ENCODE measurements around the gene TCFL5.

TCFL5 gene

DNA sequence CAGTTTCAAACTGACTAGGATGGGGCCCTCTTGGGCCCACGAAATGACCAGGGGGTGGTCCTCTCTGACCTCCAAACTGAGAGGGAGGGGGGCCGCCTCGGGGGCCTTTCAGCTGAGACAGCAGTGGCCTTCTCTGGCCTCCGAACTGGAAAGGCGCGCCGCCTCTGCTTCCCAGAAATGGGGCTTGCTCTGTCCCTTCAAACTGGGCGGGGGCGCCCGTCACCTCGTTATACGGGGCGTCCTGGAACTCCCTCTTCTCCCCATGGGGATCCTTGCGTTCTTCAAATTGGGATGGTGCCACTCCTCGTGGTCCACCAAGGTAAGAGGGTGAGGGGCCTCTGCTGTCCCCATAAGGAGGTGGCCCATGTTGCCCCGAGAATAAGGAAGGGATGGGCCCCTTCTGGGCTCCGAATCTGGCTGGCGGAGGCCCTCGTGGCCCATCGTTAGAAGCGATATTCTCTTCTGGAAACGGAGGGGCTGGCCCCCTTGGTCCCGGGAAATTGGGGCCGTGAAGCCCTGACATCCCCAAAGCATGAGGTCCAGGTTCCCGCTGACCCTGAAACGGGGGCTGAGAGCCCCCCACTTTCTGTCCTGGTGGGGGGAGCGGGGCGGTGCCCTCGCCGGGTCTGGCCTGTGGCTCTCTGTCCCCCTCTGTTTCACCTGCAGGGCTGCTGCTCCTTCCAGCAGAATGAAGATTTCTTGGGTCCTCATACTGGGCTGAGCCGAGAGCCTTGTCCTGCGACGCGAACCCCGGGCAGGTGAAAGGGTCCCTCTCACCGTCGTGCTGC is 18.7 kb upstream of the TCFL5 start:
- no peak for DNase-seq (ENCODE audit: low read depth in 2 of 2)

DNA sequence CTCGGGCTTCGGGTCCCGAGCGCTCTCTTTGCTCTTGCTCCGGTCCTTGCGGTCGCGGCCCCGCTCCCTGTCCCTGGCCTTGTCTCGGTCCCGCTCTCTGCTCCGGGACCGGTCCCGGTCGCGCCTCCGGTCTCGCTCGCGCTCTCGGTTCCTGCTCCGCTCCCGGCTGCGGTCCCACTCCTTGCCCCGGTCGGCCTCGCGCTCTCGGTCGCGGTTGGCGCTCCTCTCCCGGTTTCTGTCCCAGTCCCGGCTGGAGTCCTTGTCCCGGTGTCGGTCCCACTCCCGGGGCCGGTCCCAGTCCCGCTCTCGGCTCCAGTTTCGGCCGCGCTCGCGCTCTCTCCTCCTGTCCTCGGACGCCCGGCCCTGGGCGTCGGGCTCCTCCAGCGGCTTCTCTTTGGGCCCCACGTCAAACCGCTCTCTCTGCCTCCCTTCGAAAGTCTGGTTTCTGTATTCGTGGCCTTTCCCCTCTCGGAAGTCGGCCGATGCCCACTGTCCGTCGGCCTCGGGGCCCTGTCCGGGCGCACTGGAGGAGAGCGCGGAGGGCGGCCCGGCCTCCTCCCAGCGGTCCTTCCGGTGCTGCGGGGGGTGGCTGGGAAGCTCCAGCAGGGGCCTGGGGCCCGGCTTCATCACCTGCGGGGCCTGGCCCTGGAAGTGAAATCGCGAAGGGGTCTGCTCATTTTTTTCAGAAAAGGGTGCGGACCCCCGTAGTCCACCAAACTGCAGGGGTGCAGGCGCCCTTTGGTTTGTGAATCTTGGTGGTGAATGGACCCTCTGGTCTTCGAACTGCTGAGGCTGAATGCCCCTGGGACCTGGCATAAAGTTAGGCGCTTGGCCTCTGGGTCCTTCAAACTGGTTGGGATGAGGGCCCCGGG is 17.9 kb upstream of the TCFL5 start:
- DNase-seq (ENCODE audit: low read depth in 2 of 2): no peak

DNA sequence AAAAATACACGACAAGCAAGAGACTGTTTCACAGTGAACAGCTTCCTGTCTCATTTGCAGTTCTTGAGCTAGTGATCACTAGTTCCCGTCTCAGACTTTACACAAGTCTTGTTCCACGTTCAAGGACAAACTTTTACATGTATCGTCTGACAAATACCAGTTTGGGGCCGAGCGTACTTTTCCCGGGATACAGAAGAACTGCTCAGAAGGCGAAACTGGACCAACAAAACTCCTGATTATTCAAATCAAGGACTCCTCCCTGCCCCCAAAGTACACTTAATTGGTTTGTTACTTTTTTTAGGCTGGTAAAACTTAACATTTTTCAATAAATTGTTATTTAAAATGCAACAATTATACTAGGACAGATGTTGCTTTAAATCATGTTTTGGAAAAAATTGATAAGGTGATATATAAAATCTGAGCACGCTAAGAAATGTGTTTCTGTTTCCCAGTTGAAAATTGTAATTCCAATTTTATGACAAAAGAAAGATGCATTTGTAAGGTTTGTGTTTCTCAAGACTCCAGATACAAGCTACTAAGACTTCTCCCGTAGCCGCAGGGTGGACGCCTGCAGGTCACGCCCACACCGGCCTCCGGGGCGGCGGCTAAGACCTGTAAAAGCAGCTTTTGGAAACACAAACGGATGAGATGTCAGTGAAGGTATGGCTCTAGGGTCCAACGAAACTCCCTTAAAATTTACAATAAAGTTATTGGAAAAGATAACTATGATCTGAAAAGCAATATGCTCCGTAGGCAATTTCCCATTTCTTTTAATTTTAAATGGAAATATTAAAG is 16.8 kb upstream of the TCFL5 start:
- DNase-seq (ENCODE audit: low read depth in 2 of 2): no peak

DNA sequence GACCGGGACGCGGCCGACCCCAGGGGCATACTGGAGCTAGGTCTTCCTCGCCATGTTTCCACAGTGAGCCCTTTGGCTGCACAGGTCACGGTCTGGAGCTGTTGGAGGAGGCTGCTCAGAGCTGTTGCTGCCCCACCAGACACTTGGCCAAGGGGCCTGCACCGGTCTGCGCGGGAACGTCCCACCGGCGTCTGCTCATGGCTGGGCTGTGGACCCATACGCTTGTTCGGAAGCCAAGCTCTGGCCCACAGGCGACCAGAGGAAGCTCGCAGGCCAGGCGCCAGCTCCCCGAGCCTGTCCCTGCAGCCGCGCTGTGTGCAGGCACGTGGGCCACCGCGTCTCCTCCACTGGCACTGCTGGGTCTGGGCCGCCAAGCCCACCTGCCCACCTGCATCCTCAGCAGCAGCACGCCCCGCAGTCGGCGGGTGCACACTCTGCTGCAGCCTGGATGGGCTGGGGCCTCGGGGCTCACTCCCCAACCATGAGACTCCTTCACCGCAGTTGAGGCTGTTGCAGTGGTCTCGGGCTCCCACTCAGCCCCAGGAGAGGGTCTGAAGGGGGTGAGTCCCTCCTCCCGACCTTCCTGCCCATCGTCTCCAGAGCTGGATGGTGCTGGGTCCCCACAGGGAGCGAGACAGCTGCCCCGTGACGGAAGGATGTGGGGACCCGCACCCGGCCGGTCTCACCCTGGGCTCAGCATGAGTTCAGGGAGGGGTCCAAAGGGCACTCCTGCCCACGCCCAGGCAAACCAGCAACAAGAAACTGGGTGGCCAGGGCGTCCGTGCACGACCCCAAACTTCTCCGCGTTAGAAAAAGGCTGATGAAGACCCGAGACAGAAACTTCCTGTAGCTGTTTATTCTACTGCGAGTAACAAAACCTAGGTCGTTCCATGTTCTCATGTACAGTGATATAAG is 15.5 kb upstream of the TCFL5 start:
- no peak for DNase-seq (ENCODE audit: low read depth in 2 of 2)

DNA sequence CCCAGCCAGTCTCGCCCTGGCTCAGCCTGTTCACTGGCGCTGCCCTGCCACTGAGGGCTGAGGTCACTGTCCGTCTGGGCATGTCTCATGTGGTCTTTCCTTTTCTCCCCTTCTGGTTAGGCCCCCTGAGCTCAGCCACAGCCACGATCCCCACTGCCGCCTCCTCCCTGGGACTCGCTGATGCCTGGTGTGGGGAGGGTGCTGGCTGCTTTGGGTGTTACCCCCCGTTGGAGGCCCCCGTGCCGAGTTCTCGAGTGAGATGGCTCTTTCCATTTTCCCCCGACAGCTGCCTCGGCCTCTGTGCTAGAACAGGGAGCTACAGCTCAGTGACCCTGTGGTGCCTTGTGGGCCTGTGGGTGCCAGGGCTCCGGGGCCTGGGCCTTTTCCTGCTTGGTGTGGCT is 14.9 kb upstream of the TCFL5 start:
- no peak for DNase-seq (ENCODE audit: low read depth in 2 of 2)

DNA sequence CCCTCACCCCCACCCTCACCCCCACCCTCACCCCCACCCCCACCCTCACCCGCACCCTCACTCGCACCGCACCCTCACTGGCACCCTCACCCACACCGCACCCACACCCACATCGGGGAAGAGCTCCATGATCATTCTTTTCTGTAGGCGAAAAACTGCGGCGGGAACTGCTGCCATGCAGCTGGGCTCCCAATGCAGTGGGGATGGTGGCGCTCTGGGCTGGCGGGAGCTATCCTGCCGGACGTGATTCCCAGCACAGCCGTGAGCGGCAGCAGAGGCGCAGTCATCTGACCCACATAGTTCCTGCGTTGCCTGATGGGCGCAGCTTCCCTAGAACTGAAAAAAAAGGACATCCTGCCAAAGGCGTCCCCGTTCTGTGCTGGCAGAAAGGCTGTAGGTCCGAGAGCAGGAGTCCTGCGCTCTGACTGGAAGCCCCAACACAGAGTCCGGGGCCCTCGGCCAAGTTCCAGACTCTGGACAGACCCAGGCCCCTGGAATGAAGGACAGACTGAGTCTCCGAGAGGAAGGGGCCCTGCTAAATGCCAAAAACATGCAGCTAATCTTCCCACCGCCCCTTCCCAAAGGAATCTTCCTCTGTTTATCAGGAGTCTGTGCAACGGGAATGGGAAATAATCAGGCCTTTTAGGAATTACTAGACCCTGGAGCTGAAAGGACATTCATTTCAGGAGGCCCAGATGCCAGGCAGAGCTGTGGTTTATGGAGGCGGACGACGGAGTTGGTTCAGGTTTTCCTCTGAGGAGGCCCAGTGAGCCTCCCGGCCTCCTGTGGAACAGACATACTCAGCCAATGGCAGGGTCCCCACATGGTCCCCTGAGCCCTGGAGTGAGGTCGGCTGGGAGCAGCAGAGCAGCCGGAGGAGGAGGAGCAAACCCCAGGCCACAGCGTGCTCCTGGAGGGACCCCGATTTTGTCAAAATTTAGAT is 14.1 kb upstream of the TCFL5 start:
- no peak for DNase-seq (ENCODE audit: low read depth in 2 of 2)

DNA sequence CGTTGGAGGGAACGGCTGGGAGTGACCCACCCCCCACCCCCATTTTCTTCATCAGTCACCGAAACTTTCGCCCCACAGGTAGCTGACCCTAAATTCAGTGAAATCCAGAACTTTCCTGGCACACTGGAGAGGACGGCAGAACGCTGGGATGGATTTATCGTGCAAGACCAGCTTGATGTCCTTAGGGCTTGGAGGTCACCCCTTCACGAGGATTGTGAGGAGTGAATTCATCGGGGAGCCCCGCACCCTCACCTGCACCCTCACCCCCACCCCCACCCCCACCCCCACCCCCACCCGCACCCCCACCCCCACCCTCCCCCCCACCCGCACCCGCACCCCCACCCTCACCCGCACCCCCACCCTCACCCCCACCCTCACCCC is 13.3 kb upstream of the TCFL5 start:
- DNase-seq (ENCODE audit: low read depth in 2 of 2): no peak

DNA sequence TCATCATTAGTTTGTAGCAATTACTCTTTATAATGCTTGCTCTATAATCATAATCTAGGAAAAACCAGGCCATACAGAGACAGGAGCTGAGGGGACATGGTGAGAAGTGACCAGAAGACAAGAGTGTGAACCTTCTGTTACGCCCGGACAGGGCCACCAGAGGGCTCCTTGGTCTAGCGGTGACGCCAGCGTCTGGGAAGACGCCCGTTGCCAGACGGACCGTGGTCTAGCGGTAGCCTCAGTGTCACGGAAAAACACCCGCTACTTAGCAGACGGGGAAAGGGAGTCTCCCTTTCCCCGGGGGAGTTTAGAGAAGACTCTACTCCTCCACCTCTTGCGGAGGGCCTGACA is 12.0 kb upstream of the TCFL5 start:
- peak in 1 of 2 donors; percentile 27 for DNase-seq (ENCODE audit: low read depth in 2 of 2)

DNA sequence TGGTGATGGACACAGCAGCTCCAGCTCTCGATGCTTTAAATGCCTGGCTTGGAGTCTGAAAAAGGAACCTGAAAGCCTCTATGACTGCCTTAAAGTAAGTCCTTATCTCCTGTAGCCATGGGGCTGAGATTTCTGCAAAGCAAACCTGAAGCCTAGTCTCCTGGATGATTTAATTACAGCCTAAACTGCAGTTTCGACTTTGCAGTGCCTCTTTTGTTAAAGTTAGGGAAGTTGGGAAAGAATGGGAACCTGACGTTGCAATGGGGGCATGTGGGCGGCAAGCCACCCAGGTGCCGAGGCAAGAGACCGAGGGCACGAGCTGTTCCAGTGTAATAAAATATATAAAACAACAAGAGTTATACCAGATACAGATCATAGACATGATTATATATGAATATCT is 11.7 kb upstream of the TCFL5 start:
- no peak for DNase-seq (ENCODE audit: low read depth in 2 of 2)

DNA sequence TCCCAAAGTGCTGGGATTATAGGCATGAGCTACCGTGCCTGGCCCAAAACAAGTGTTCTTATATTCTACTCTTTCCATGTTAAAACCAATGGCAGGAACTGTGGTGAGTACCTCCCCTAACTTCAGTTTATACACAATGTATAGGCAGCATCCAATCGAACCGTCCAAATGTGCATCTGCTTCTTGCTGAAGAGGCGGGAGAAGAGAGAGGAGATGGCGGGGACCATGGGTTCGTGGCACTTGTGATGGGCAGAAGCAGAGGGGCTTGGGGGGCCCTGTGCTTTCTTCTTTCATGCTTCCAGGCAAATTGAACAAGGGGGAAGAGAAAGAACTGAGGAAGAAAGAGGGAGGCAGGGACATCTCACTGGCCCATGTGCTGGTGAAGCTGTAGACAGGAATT is 11.2 kb upstream of the TCFL5 start:
- no peak for DNase-seq (ENCODE audit: low read depth in 2 of 2)

DNA sequence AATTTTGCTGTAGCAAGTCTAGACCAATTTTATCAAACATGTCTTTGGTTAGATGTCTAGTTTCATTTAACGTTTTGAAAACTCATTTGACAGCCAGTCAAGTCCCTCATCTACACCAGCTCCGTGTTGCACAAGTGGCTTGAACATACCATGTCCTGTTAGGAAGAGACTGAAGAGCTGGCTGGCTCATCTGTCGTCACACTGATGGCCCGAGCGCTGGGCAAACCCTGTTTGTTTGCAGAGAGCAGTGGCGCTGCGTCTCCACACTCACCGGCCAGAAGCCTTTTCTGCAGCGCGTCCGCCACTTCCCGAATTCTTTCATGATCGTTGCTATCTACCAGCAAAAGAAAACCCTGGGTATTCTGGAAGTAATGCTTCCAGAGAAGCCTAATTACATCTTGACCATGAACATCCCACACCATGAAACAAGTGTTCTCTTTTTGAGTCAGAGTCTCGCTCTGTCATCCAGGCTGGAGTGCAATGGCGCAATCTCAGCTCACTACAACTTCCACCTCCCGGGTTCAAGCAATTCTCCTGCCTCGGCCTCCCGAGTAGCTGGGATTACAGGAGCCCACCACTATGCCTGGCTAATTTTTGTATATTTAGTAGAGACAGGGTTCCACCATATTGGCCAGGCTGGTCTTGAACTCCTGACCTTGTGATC is 10.7 kb upstream of the TCFL5 start:
- no peak for DNase-seq (ENCODE audit: low read depth in 2 of 2)

DNA sequence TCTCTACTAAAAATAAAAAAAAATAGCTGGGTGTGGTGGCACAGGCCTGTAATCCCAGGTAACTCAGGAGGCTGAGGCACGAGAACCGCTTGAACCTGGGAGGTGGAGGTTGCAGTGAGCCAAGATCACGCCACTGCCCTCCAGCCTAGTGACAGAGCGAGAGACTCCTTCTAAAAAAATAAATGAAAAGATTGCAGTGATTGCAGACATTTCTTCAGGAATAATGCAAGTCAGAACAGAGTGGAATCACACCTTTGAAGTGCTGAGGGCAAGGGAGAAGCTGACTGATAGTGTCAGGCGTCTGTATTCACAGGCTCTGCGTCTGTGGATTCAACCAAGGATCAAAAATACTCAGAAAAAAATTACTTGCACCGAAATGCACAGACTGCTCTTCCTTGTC is 2.6 kb upstream of the TCFL5 start:
- DNase-seq (ENCODE audit: low read depth in 2 of 2): no peak

DNA sequence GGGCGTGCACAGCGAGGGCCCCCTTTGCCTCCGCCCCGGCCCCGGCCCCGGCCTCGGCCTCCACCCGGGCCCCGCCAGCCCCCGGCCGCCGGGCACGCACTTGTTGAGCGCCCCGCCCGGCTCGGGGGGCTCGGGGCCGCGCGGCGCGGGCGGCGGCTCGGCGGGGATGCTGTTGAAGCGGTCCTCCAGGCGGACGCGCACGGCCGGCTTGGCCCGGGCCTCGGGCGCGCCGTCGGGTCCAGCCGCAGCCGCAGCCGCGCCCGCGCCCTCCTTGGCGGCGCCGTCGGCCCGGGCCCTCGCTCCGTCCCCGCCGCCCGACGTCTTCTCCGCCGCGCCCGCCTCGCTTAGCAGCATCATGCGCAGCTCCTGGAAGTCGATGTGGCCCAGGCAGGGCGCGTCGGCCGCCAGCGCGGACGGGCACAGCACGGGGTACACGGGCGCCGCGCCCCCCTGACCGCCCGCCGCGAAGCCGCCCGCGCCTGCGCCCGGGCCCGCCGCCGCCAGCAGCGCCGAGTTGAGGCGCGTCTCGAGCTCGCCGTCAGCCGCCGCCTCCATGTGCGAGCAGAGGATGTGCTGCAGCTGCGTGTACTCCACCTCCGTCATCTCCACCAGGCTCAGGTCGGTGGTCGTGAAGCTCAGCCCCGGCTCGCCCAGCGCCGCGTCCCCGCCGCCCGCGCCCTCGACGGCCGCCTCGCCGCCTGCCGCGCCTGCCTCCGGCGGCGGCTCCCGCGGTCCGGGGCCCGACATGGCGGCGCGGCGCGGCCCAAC is 514 bp downstream of the TCFL5 start:
- peak in 1 of 2 donors; percentile 17 for DNase-seq (ENCODE audit: low read depth in 2 of 2)

DNA sequence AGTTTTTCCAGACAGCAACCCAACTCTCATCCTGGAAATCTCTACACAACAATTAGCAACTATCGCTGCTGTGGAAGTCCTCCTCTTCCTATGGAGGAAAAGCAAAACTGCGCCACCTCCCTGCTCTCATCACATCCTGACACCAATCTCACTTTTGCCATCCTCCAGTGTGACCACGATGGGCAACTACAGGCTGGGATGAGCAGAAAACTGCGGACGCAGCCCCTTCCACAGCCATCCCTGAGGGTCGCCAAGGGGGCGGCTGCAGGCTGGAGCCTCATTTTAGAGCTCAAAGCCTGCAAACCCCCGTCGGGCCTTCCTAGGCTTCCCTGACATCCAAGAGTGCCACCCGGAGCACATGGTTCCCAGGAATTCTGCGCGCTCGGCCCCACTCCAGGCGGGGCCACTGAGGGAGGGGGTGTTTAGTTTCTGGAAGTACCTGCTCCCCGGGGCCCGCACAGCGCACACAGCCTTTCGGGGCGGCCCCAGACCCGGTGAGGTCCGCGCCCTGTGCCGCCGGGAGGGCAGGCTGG is 1.2 kb downstream of the TCFL5 start:
- DNase-seq (ENCODE audit: low read depth in 2 of 2): no peak

DNA sequence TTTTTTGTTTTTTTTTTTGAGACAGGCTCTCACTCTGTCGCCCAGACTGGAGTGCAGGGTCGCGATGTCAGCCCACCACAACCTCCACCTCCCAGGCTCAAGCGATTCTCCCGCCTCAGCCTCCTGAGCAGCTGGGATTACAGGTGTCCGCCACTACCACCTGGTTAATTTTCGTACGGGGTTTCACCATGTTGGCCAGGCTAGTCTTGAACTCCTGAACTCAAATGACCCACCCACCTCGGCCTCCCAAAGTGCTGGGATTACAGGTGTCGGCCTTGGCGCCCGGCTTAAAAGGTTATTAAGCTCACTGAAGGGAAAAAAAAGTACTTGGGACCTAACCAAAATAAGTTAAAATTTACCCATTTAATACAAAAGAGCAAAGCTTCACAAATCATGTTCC is 1.9 kb downstream of the TCFL5 start:
- no peak for DNase-seq (ENCODE audit: low read depth in 2 of 2)

DNA sequence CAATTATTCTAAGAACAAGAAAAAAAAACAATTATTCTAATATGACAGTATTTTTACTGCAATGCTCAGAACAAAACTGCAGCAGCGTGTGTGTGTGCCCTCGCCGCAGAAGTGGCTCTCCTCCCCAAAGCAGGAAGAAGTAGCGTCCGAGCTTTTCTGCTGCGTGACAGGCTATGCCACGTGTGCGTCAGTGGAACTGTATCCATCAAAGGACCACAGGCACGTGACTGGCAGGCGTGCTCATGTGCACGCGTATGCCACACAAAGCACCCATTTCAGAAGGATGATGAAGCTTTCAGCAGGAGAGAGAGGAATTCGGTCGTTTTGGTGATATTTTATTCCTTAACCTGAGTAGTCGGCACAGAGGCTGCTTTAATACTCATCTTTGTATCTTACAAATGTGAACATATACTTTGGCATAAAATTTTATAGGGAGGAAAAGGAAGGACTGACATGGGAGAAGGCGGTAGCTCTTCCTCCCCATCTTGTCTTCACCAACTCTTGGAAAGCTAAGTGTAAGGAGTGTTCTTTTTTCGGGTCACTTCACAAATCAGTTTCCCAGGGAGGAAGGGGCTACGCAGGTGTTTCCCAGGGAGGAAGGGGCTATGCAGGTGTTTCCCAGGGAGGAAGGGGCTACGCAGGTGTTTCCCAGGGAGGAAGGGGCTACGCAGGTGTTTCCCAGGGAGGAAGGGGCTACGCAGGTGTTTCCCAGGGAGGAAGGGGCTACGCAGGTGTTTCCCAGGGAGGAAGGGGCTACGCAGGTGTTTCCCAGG is 3.4 kb downstream of the TCFL5 start:
- no peak for DNase-seq (ENCODE audit: low read depth in 2 of 2)

DNA sequence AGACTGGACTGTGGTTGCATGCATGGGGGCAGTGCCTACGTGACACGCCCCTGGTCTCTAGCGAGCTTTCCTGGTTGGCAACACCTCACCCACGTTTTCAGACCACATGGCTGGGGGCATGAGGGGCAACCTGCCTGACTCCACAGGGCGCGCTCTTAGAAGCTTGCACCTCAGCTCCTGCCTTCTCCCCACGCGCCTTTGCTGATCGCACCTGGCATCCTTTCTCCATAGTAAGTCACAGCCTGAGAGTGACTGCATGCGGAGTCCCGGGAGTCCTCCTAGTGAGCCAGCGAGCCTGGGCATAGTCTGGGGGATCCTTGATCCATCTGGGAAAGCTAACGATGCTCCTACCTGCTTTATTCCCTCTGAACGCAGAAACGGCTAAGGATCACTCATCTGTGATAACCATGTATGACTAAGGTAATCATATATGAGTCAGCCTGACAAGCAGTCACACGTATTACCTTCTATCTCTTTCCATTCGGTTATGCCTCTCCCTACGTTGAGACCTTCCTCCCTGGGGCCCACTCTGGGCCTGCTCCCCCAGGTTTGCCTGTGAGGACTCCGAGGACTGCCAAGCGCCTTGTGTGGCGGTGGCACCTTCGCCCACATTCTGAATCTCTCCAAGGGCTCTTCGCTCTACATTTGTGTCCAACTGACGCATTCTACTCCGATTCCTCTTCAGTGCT is 4.5 kb downstream of the TCFL5 start:
- DNase-seq (ENCODE audit: low read depth in 2 of 2): no peak
